Neuronal stem cell (in vitro differentiated cells): ENCODE data around the gene ABCC9.

Experiments used
- DNase-seq: peaks from one replicate; pipeline ENCODE4 v3.0.0-alpha.2; 2013; ENCODE audit warnings: low spot score
- H2AFZ ChIP-seq: one replicate; pipeline ENCODE4 v1.6.1; 2013; ENCODE audit warnings: mild to moderate bottlenecking, low read length, inconsistent platforms
- H2AK5ac ChIP-seq: 2 replicates; pipeline ENCODE4 v1.6.1; 2013; ENCODE audit warnings: low read depth, mild to moderate bottlenecking, inconsistent platforms, low read length, moderate library complexity, mixed read lengths
- H2BK120ac ChIP-seq: 2 replicates; pipeline ENCODE4 v1.6.1; 2013; ENCODE audit warnings: low read depth, mild to moderate bottlenecking, inconsistent platforms, low read length, moderate library complexity, mixed read lengths
- H2BK12ac ChIP-seq: one replicate; pipeline ENCODE4 v1.6.1; 2013; ENCODE audit warnings: low read length, inconsistent platforms
- H2BK15ac ChIP-seq: 2 replicates; pipeline ENCODE4 v1.6.1; 2013; ENCODE audit warnings: mild to moderate bottlenecking, low read length, inconsistent platforms, mixed read lengths
- H2BK5ac ChIP-seq: one replicate; pipeline ENCODE4 v1.6.1; 2013; ENCODE audit warnings: inconsistent platforms, mild to moderate bottlenecking, low read length, moderate library complexity
- H3K14ac ChIP-seq: one replicate; pipeline ENCODE4 v1.6.1; 2013; ENCODE audit warnings: low read length, inconsistent platforms
- H3K18ac ChIP-seq: 2 replicates; pipeline ENCODE4 v1.6.1; 2013; ENCODE audit warnings: low read length, inconsistent platforms
- H3K23ac ChIP-seq: 2 replicates; pipeline ENCODE4 v1.6.1; 2013; ENCODE audit warnings: low read depth, mild to moderate bottlenecking, mixed read lengths, low read length, inconsistent platforms; ENCODE audit not compliant: poor library complexity
- H3K27ac ChIP-seq: replicated peaks from 3 replicates; pipeline ENCODE4 v1.5.1; 2013; ENCODE audit warnings: low read length, inconsistent platforms
- H3K27me3 ChIP-seq, 3 experiments: 2 replicates each; pipeline ENCODE4 v1.6.1; 2013; ENCODE audit warnings: low read length in 3 of 3, mild to moderate bottlenecking in 2 of 3, inconsistent platforms in 1 of 3, low read depth in 1 of 3, mixed read lengths in 1 of 3, moderate library complexity in 1 of 3; ENCODE audit not compliant: control insufficient read depth in 3 of 3, insufficient read depth in 3 of 3
- H3K36me3 ChIP-seq, 2 donors: replicated peaks in 1 of 2; 2 replicates each; pipeline ENCODE4 v1.6.1; 2013; ENCODE audit warnings: low read length in 2 of 2; ENCODE audit not compliant: control insufficient read depth in 2 of 2, insufficient read depth in 2 of 2
- H3K4ac ChIP-seq: 2 replicates; pipeline ENCODE4 v1.6.1; 2013; ENCODE audit warnings: inconsistent platforms, mild to moderate bottlenecking, low read length, moderate library complexity
- H3K4me1 ChIP-seq, 2 donors: 1 replicate in 1 of 2; 2 replicates in 1 of 2; pipeline ENCODE4 v1.6.1; 2013; ENCODE audit warnings: low read length in 2 of 2, low read depth in 1 of 2; ENCODE audit not compliant: control insufficient read depth in 2 of 2, insufficient read depth in 1 of 2
- H3K4me2 ChIP-seq: one replicate; pipeline ENCODE4 v1.6.1; 2013; ENCODE audit warnings: mild to moderate bottlenecking, low read length, inconsistent platforms; ENCODE audit not compliant: insufficient read depth, poor library complexity, severe bottlenecking
- H3K4me3 ChIP-seq, 2 donors: 2 replicates each; pipeline ENCODE4 v1.5.1; 2013; ENCODE audit warnings: low read length in 2 of 2, mild to moderate bottlenecking in 2 of 2, inconsistent platforms in 1 of 2, moderate library complexity in 1 of 2
- H3K79me1 ChIP-seq: one replicate; pipeline ENCODE4 v1.6.1; 2013; ENCODE audit warnings: low read depth, mild to moderate bottlenecking, inconsistent platforms, low read length, moderate library complexity
- H3K9ac ChIP-seq: one replicate; pipeline ENCODE4 v1.6.1; 2013; ENCODE audit warnings: mild to moderate bottlenecking, low read depth, low read length, inconsistent platforms; ENCODE audit not compliant: poor library complexity
- H3K9me3 ChIP-seq, 2 donors: replicated peaks in 1 of 2; 2 replicates each; pipeline versions ENCODE3 to v1.6.1; 2013; ENCODE audit warnings: low read length in 2 of 2, mild to moderate bottlenecking in 2 of 2, inconsistent platforms in 1 of 2, low read depth in 1 of 2, mixed read lengths in 1 of 2, moderate library complexity in 1 of 2; ENCODE audit not compliant: control insufficient read depth in 2 of 2, insufficient read depth in 1 of 2
- H4K8ac ChIP-seq: one replicate; pipeline ENCODE4 v1.6.1; 2013; ENCODE audit warnings: low read depth, mild to moderate bottlenecking, inconsistent platforms, low read length, moderate library complexity
- H4K91ac ChIP-seq: one replicate; pipeline ENCODE4 v1.6.1; 2013; ENCODE audit warnings: low read length, low read depth, mild to moderate bottlenecking, inconsistent platforms; ENCODE audit not compliant: poor library complexity
- WGBS, 2 donors: extraction: QIAGEN DNeasy Blood & Tissue Kit; methylation state at CpG; one replicate each; pipeline ENCODE4 v1.1.7; 2013; ENCODE audit warnings: missing lambda C conversion rate in 2 of 2, mixed read lengths in 1 of 2; ENCODE audit not compliant: insufficient read length in 2 of 2, insufficient replicate concordance in 1 of 2; ENCODE audit errors: extremely low coverage in 2 of 2; 5-methylcytosine and 5-hydroxymethylcytosine counted together

Gene ABCC9

GRCh38 chr12:21860128-21860527 is 81.1 kb downstream of the ABCC9 start:
- H3K27ac ChIP-seq: no peak overlapping the region
- H3K36me3 ChIP-seq: no peaks in the 10 kb centered on the region

GRCh38 chr12:21852251-21852650 is 89.0 kb downstream of the ABCC9 start:
- Histone ChIP-seq H2BK120ac (no peak overlapping the region), H2AFZ (no peak overlapping the region), H4K8ac (no peak overlapping the region), H2BK12ac (no peak overlapping the region), H3K4me1 (no peaks in the 10 kb centered on the region), H4K91ac (no peak overlapping the region), H3K9me3 (no peaks in the 10 kb centered on the region), H2BK5ac (no peak overlapping the region), H3K18ac (no peak overlapping the region), H3K4ac (no peak overlapping the region), H3K27ac (no peak overlapping the region), H3K36me3 (no peaks in the 10 kb centered on the region), H3K27me3 (no peaks in the 10 kb centered on the region), H2BK15ac (no peak overlapping the region), H3K4me2 (no peak overlapping the region), H3K23ac (no peak overlapping the region), H3K79me1 (no peaks in the 10 kb centered on the region), H3K9ac (no peak overlapping the region), H3K14ac (no peak overlapping the region), H3K4me3 (no peak overlapping the region), H2AK5ac (no peak overlapping the region)
- DNase-seq: no peak
- WGBS, 2 donors: no CpG with 5 or more reads among the region's 5 CpGs

More at GRCh38 chr12:21860128-21860527, 81.1 kb downstream of the ABCC9 start:
- no peak for DNase-seq
- Histone ChIP-seq H3K4me1 (no peaks in the 10 kb centered on the region), H4K8ac (no peak overlapping the region), H3K9me3 (no peaks in the 10 kb centered on the region), H2BK15ac (no peak overlapping the region), H3K4me2 (no peak overlapping the region), H3K14ac (no peak overlapping the region), H3K79me1 (no peaks in the 10 kb centered on the region), H2BK5ac (no peak overlapping the region), H3K23ac (no peak overlapping the region), H3K9ac (no peak overlapping the region), H2AK5ac (no peak overlapping the region), H2BK12ac (no peak overlapping the region), H2AFZ (no peak overlapping the region), H3K4me3 (no peak overlapping the region), H4K91ac (no peak overlapping the region), H3K4ac (no peak overlapping the region), H3K27me3 (no peaks in the 10 kb centered on the region), H3K18ac (no peak overlapping the region), H2BK120ac (no peak overlapping the region)
- WGBS, 2 donors: no CpG with 5 or more reads among the region's 4 CpGs

GRCh38 chr12:21851151-21851550 is 90.1 kb downstream of the ABCC9 start:
- Histone ChIP-seq H3K4me1 (no peaks in the 10 kb centered on the region), H3K4me3 (no peak overlapping the region), H3K27me3 (no peaks in the 10 kb centered on the region), H2BK15ac (no peak overlapping the region), H3K79me1 (no peaks in the 10 kb centered on the region), H3K18ac (no peak overlapping the region), H2AFZ (no peak overlapping the region), H3K27ac (no peak overlapping the region), H4K8ac (no peak overlapping the region), H3K23ac (no peak overlapping the region), H2BK12ac (no peak overlapping the region), H3K36me3 (no peaks in the 10 kb centered on the region), H3K4ac (no peak overlapping the region), H4K91ac (no peak overlapping the region), H3K14ac (no peak overlapping the region), H3K9me3 (no peaks in the 10 kb centered on the region), H3K4me2 (no peak overlapping the region), H2BK5ac (no peak overlapping the region), H2BK120ac (no peak overlapping the region), H3K9ac (no peak overlapping the region), H2AK5ac (no peak overlapping the region)
- no peak for DNase-seq
- no CpG with 5 or more reads among the region's 1 CpG for WGBS, 2 donors

- no peak overlapping the region for H3K4ac ChIP-seq
- H3K4me1 ChIP-seq: no peaks in the 10 kb centered on the region
- no peak overlapping the region for H2BK120ac ChIP-seq
- no peak overlapping the region for H4K8ac ChIP-seq
- no peak overlapping the region for H2BK12ac ChIP-seq
- H4K91ac ChIP-seq: no peak overlapping the region
- no peaks in the 10 kb centered on the region for H3K9me3 ChIP-seq
- no CpG with 5 or more reads among the region's 4 CpGs for WGBS, 2 donors
- no peak overlapping the region for H3K27ac ChIP-seq
- no peak overlapping the region for H2BK5ac ChIP-seq
- no peak overlapping the region for H3K9ac ChIP-seq
- no peak overlapping the region for H2AFZ ChIP-seq
- H3K23ac ChIP-seq: no peak overlapping the region
- H3K4me2 ChIP-seq: no peak overlapping the region
- H3K18ac ChIP-seq: no peak overlapping the region
- H2BK15ac ChIP-seq: no peak overlapping the region
- H3K4me3 ChIP-seq: no peak overlapping the region
- DNase-seq: no peak
- no peak overlapping the region for H3K14ac ChIP-seq
- no peaks in the 10 kb centered on the region for H3K36me3 ChIP-seq
- H3K79me1 ChIP-seq: no peaks in the 10 kb centered on the region
- H2AK5ac ChIP-seq: no peak overlapping the region
- H3K27me3 ChIP-seq: no peaks in the 10 kb centered on the region
Measured at GRCh38 chr12:21850419-21850818, 90.8 kb downstream of the ABCC9 start.
